ENCODE measurements around the gene IQGAP1. TPM values are rescaled to one million over a fixed set of nuclear protein-coding genes. Genes with fewer than 3 reads are reported as not detected.
"Not testable (repeated sequence)": the region's sequence is repeated elsewhere in the genome, so short reads cannot be mapped to it uniquely, and the experiment has no call there.

The IQGAP1 gene
- total RNA-seq, 4 donors from 2014 or later = 206 to 448 (median 215) TPM

- DNase-seq (ENCODE audit: low spot score in 2 of 2) = no peak
- no peaks in the 10 kb centered on the region for H3K9me3 ChIP-seq
- peak overlapping the region; percentile 90 for H3K27ac ChIP-seq
- TF ChIP-seq POLR2A (IDR thresholded peaks at IDR 0.05) (no peak), CTCF (IDR thresholded peaks at IDR 0.05) (no peak), EP300 (IDR thresholded peaks at IDR 0.05) (no peak), POLR2AphosphoS5 (IDR thresholded peaks at IDR 0.05) (no peak)
- peaks cover 95% of the 10 kb centered on the region for H3K4me1 ChIP-seq
- WGBS = 40% methylated on average over 3 of the region's 3 CpGs
- no peaks in the 10 kb centered on the region for H3K27me3 ChIP-seq
- no peaks in the 10 kb centered on the region for H3K36me3 ChIP-seq
- no peak overlapping the region for H3K4me3 ChIP-seq
Measured at GRCh38 chr15:90402767-90403166, 14.7 kb downstream of the IQGAP1 start.

GRCh38 chr15:90405055-90405607 lies 17.1 kb downstream of the IQGAP1 start:
- peak overlapping the region; percentile 90 for H3K27ac ChIP-seq
- H3K36me3 ChIP-seq = no peaks in the 10 kb centered on the region
- no peaks in the 10 kb centered on the region for H3K27me3 ChIP-seq
- H3K9me3 ChIP-seq = no peaks in the 10 kb centered on the region
- no peak overlapping the region for H3K4me3 ChIP-seq
- no peak for DNase-seq (ENCODE audit: low spot score in 2 of 2)
- no peak for TF ChIP-seq EP300 (IDR thresholded peaks at IDR 0.05)
- no peak for TF ChIP-seq POLR2A (IDR thresholded peaks at IDR 0.05)
- no peak for TF ChIP-seq POLR2AphosphoS5 (IDR thresholded peaks at IDR 0.05)
- peaks cover 88% of the 10 kb centered on the region for H3K4me1 ChIP-seq
- WGBS = 21% methylated on average over 3 of the region's 3 CpGs

DNA sequence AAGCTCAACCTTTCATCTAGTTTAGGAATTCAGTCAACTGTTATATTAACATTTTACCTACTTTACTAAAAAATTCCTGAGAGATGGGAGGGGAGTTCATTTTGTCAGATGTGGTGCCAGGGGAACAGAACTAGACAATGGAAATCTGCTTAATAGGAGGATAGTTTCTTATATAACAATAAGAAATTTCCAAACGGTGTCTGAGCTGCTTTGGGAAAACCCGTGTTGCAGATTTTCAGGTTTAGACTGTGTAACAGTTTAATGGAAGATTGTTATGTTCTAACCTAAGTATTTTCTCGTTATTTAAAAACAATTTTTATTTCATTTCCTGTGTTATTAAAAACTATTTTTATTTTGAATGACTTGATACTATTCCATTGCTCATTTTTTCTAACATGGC lies 19.3 kb downstream of the IQGAP1 start:
- Histone ChIP-seq H3K9me3 (no peaks in the 10 kb centered on the region), H3K27ac (peak overlapping the region; percentile 90), H3K4me1 (peaks cover 81% of the 10 kb centered on the region), H3K36me3 (no peaks in the 10 kb centered on the region), H3K27me3 (no peaks in the 10 kb centered on the region), H3K4me3 (no peak overlapping the region)
- no peak for DNase-seq (ENCODE audit: low spot score in 2 of 2)
- 31% methylated on average over 3 of the region's 3 CpGs for WGBS
- TF ChIP-seq CTCF (IDR thresholded peaks at IDR 0.05) = no peak
- TF ChIP-seq EP300 (IDR thresholded peaks at IDR 0.05) = no peak
- TF ChIP-seq POLR2AphosphoS5 (IDR thresholded peaks at IDR 0.05) = no peak
- TF ChIP-seq POLR2A (IDR thresholded peaks at IDR 0.05) = no peak

DNA sequence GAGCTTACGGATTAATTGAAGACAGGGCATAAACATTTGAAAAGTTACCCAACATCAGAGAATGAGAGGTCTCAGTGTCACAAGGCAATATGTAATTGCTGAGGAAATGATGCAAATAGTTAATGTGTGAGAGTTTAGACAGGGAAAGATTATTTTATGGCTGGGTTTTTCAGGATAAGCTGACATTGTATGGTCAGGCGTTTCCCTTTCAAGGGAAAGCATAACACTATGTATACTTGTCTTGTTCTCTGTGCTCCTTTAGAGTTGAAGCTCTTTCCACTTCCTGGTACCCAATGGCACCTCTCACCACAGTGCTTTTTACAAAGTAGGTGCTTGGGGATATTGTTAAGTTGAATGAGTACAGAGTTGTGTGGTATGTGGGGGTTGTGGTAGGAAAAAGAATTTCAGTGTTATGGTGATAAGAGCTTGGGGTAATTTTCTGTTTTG lies 19.9 kb downstream of the IQGAP1 start:
- H3K36me3 ChIP-seq = no peaks in the 10 kb centered on the region
- DNase-seq (ENCODE audit: low spot score in 2 of 2) = no peak
- no peak overlapping the region for H3K4me3 ChIP-seq
- 50% methylated on average over 2 of the region's 2 CpGs for WGBS
- H3K4me1 ChIP-seq = peaks cover 81% of the 10 kb centered on the region
- no peak for TF ChIP-seq POLR2A (IDR thresholded peaks at IDR 0.05)
- no peak for TF ChIP-seq POLR2AphosphoS5 (IDR thresholded peaks at IDR 0.05)
- no peak for TF ChIP-seq CTCF (IDR thresholded peaks at IDR 0.05)
- TF ChIP-seq EP300 (IDR thresholded peaks at IDR 0.05) = no peak
- no peaks in the 10 kb centered on the region for H3K9me3 ChIP-seq
- no peaks in the 10 kb centered on the region for H3K27me3 ChIP-seq
- peak overlapping the region; percentile 90 for H3K27ac ChIP-seq

DNA sequence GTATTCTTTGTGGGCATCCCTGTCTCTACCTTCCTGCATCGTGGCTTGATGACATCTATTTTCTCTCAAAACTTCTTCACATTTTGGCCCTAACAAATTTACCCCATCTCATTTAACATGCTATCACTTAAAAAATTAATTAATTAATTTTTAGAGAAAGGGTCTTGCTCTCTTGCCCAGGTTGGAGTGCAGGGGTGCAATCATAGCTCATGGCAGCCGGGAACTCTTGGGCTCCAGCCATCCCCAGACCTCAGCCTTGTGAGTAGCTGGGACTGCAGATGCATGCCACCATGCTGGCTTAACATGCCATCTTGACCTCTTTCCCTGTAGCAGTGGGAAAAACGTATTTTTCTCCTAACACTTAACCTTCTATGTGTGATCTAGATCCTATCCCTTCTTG lies 20.6 kb downstream of the IQGAP1 start:
- H3K4me1 ChIP-seq = peaks cover 81% of the 10 kb centered on the region
- H3K27ac ChIP-seq = peak overlapping the region; percentile 90
- 72% methylated on average over 3 of the region's 3 CpGs for WGBS

DNA sequence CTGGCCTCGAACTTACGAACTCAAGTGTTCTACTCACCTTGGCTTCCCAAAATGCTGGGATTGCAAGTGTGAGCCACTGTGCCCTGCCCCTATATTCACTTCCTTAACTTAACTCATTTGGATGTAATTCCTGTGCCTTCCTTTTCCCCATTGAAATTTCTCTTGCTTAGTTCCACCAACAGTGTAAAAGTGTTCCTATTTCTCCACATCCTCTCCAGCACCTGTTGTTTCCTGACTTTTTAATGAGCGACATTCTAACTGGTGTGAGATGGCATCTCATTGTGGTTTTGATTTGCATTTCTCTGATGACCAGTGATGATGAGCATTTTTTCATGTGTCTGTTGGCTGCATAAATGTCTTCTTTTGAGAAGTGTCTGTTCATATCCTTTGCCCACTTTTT lies 21.5 kb downstream of the IQGAP1 start:
- not testable (repeated sequence) for DNase-seq (ENCODE audit: low spot score in 2 of 2); H3K27ac ChIP-seq; H3K36me3 ChIP-seq; H3K27me3 ChIP-seq; H3K9me3 ChIP-seq; H3K4me3 ChIP-seq
- peaks cover 81% of the 10 kb centered on the region for H3K4me1 ChIP-seq
- WGBS = 96% methylated on average over 3 of the region's 3 CpGs

More for the DNA sequence above, 20.6 kb downstream of the IQGAP1 start:
- Histone ChIP-seq H3K36me3 (no peaks in the 10 kb centered on the region), H3K9me3 (no peaks in the 10 kb centered on the region), H3K4me3 (no peak overlapping the region), H3K27me3 (no peaks in the 10 kb centered on the region)
- TF ChIP-seq EP300 (IDR thresholded peaks at IDR 0.05) (no peak), POLR2A (IDR thresholded peaks at IDR 0.05) (no peak), POLR2AphosphoS5 (IDR thresholded peaks at IDR 0.05) (no peak), CTCF (IDR thresholded peaks at IDR 0.05) (no peak)
- no peak for DNase-seq (ENCODE audit: low spot score in 2 of 2)

DNA sequence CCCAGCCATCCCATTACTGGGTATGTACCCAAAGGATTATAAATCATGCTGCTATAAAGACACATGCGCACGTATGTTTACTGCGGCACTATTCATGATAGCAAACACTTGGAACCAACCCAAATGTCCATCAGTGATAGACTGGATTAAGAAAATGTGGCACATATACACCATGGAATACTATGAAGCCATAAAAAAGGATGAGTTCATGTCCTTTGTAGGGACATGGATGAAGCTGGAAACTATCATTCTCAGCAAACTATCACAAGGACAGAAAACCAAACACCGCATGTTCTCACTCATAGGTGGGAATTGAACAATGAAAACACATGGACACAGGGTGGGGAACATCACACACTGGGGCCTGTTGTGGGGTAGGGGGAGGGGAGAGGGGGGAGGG lies 22.3 kb downstream of the IQGAP1 start:
- not testable (repeated sequence) for H3K27me3 ChIP-seq; H3K9me3 ChIP-seq; H3K36me3 ChIP-seq; H3K27ac ChIP-seq; H3K4me3 ChIP-seq; DNase-seq (ENCODE audit: low spot score in 2 of 2)
- 93% methylated on average over 4 of the region's 4 CpGs for WGBS
- peaks cover 81% of the 10 kb centered on the region for H3K4me1 ChIP-seq

All from suprapubic skin (tissue), 4 donors.